ENCODE results near the gene CBX8.

GRCh38 chr17:79813297-79814126 is 16.6 kb upstream of the CBX8 start:
- TF ChIP-seq CTCF (IDR thresholded peaks at IDR 0.05) (no peak), POLR2A (IDR thresholded peaks at IDR 0.05) (no peak)

All from lower leg skin (tissue), 3 donors.